K562 (cell line): Measurements from ENCODE around the gene KCP. TPM values are rescaled to one million over a fixed set of nuclear protein-coding genes. Genes with fewer than 3 reads are reported as not detected.

ENCODE experiments used
- E2F3 ChIP-seq: fragments of 250-450 bp; sonication (Bioruptor Pico); IDR thresholded peaks from 2 replicates; pipeline ENCODE4 v1.4.0; 2020; ENCODE audit warnings: mild to moderate bottlenecking
- FOXJ2 ChIP-seq: fragments of 200-800 bp; sonication (Bioruptor generic); IDR thresholded peaks from 2 replicates; pipeline ENCODE4 v1.6.1; 2016; ENCODE audit warnings: missing genetic modification characterization, missing compliant biosample characterization
- IFI16 ChIP-seq: fragments of 250-450 bp; sonication (Bioruptor Pico); IDR thresholded peaks from 2 replicates; pipeline ENCODE4 v2.1.2; 2022; ENCODE audit warnings: mild to moderate bottlenecking, inconsistent platforms
- RBM22 ChIP-seq: fragments of 200-400 bp; formaldehyde crosslinking; IDR thresholded peaks from 2 replicates; pipeline ENCODE4 v1.6.1; 2018; ENCODE audit warnings: low read length, low read depth; ENCODE audit not compliant: poor library complexity, severe bottlenecking
- RBM25 ChIP-seq: fragments of 200-400 bp; formaldehyde crosslinking; IDR thresholded peaks from 2 replicates; pipeline ENCODE4 v1.6.1; 2018; ENCODE audit warnings: low read length, low read depth, moderate library complexity; ENCODE audit not compliant: severe bottlenecking
- SMARCB1 ChIP-seq: IDR thresholded peaks from 2 replicates; pipeline ENCODE4 v1.6.1; 2011; ENCODE audit warnings: improper control_type of control experiment, low read depth; ENCODE audit not compliant: insufficient read length
- XRCC4 ChIP-seq: IDR thresholded peaks from one replicate; pipeline ENCODE4 v1.6.1; 2011; ENCODE audit not compliant: insufficient read depth, insufficient read length; ENCODE audit errors: extremely low read depth
- ZNF134 ChIP-seq: fragments of 250-450 bp; sonication (Bioruptor Pico); conservative IDR thresholded peaks from 2 replicates; pipeline ENCODE4 v1.4.0; 2020
- ZNF217 ChIP-seq: sonication (generic); formaldehyde crosslinking; IDR thresholded peaks from 2 replicates; pipeline ENCODE4 v1.8.0; 2022; ENCODE audit warnings: mild to moderate bottlenecking, missing genetic modification reagents
- ZNF764 ChIP-seq: fragments of 250-450 bp; sonication (Bioruptor Pico); IDR thresholded peaks from 2 replicates; pipeline ENCODE4 v1.4.0; 2020; ENCODE audit warnings: low read depth, mild to moderate bottlenecking, moderate library complexity
- polyA plus RNA-seq, 8 experiments: library from polyadenylated mRNA; depleted of rRNA in 4 of 8; stranded (reverse) in 5 of 8; unstranded in 3 of 8; fragments of >200 nt; fragmentation: Nextera tagmentation in 2 of 8; fragmentation: Illumina TruSeq in 1 of 8; extraction: Ambion mirVana in 2 of 8; extraction: Trizol in 1 of 8; gene quantifications; 2 replicates each; pipeline versions ENCODE4 v1.2.1 to v1.2.3, GENCODE V29; 2011 to 2014; ENCODE audit warnings: inconsistent platforms in 1 of 8, missing spikeins in 1 of 8
- total RNA-seq, 7 experiments: library from RNA; depleted of rRNA in 6 of 7; stranded (reverse); fragments of >200 nt in 6 of 7; fragmentation: Illumina TruSeq in 2 of 7; extraction: Trizol in 2 of 7; gene quantifications; 2 replicates each; pipeline versions ENCODE4 v1.2.1 to v1.2.3, GENCODE V29; 2011 to 2021; ENCODE audit warnings: low replicate concordance in 1 of 7
- TF ChIP-seq, protein P1 (sequence below): fragments of 150-350 bp; IDR thresholded peaks from 2 replicates; pipeline ENCODE4 v1.6.1; 2014; ENCODE audit warnings: low read depth, mild to moderate bottlenecking, low read length, borderline replicate concordance
- TF ChIP-seq, protein P2 (sequence below): fragments of 250-450 bp; sonication (Bioruptor Pico); IDR thresholded peaks from 2 replicates; pipeline ENCODE4 v1.5.0; 2021; ENCODE audit warnings: mild to moderate bottlenecking, borderline replicate concordance

Gene KCP
- total and polyA plus RNA-seq, 9 of the 15 experiments (the other 6 are each of a cell fraction or from before 2014, with no cell fraction given), result 0.06 to 0.17 (median 0.12) TPM; not detected in 3

DNA sequence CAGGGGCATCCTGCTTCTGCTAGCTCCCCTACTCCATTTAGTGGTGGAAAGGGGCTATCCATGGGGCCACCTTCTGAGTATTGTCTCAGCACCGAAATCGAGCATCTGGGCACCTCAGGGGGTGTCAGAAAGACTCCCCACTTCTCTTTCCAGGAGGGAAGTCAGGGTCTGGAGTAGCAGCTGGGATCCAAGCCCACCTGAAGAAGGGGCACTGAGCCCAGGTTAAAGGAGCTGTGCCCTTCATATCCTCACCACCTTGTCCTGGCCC is 77.7 kb downstream of the KCP start (continued):
- TF ChIP-seq, protein P1, sequence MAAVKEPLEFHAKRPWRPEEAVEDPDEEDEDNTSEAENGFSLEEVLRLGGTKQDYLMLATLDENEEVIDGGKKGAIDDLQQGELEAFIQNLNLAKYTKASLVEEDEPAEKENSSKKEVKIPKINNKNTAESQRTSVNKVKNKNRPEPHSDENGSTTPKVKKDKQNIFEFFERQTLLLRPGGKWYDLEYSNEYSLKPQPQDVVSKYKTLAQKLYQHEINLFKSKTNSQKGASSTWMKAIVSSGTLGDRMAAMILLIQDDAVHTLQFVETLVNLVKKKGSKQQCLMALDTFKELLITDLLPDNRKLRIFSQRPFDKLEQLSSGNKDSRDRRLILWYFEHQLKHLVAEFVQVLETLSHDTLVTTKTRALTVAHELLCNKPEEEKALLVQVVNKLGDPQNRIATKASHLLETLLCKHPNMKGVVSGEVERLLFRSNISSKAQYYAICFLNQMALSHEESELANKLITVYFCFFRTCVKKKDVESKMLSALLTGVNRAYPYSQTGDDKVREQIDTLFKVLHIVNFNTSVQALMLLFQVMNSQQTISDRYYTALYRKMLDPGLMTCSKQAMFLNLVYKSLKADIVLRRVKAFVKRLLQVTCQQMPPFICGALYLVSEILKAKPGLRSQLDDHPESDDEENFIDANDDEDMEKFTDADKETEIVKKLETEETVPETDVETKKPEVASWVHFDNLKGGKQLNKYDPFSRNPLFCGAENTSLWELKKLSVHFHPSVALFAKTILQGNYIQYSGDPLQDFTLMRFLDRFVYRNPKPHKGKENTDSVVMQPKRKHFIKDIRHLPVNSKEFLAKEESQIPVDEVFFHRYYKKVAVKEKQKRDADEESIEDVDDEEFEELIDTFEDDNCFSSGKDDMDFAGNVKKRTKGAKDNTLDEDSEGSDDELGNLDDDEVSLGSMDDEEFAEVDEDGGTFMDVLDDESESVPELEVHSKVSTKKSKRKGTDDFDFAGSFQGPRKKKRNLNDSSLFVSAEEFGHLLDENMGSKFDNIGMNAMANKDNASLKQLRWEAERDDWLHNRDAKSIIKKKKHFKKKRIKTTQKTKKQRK, result no peak
- no peak for TF ChIP-seq RBM22
- TF ChIP-seq ZNF134 (CRISPR knock-in tag), result no peak
- no peak for TF ChIP-seq ZNF217
- TF ChIP-seq, protein P2, sequence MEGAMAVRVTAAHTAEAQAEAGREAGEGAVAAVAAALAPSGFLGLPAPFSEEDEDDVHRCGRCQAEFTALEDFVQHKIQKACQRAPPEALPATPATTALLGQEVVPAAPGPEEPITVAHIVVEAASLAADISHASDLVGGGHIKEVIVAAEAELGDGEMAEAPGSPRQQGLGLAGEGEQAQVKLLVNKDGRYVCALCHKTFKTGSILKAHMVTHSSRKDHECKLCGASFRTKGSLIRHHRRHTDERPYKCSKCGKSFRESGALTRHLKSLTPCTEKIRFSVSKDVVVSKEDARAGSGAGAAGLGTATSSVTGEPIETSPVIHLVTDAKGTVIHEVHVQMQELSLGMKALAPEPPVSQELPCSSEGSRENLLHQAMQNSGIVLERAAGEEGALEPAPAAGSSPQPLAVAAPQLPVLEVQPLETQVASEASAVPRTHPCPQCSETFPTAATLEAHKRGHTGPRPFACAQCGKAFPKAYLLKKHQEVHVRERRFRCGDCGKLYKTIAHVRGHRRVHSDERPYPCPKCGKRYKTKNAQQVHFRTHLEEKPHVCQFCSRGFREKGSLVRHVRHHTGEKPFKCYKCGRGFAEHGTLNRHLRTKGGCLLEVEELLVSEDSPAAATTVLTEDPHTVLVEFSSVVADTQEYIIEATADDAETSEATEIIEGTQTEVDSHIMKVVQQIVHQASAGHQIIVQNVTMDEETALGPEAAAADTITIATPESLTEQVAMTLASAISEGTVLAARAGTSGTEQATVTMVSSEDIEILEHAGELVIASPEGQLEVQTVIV (CRISPR knock-in tag), result no peak
- TF ChIP-seq FOXJ2 (tag), result 0 out of 2 replicates have a peak, but pooled peaks have one; percentile 26
- TF ChIP-seq RBM25, result no peak
- TF ChIP-seq ZNF764 (CRISPR knock-in tag), result no peak
- TF ChIP-seq E2F3 (CRISPR knock-in tag), result no peak
- peak; percentile 3 for TF ChIP-seq SMARCB1
- TF ChIP-seq IFI16, result peak; percentile 17; the same call in 1 of the 2 replicates
- TF ChIP-seq XRCC4, result no peak
